SU-DHL-6 (cell line): ENCODE data around the gene COL16A1.

Source experiments
- H2AFZ ChIP-seq: fragments of 200-600 bp; sonication (generic); 2 replicates; pipeline ENCODE4 v1.6.1; 2014; ENCODE audit warnings: low read depth, mild to moderate bottlenecking, moderate library complexity, mixed read lengths, antibody characterized with exemption, low read length; ENCODE audit not compliant: severe bottlenecking
- H3F3A ChIP-seq: fragments of 200-600 bp; shearing (Covaris generic); 2 replicates; pipeline ENCODE4 v1.6.0; 2016; ENCODE audit warnings: antibody characterized with exemption, mild to moderate bottlenecking; ENCODE audit not compliant: insufficient read depth
- H3K27ac ChIP-seq: fragments of 200-600 bp; sonication (generic); 2 replicates; pipeline ENCODE4 v1.5.1; 2016; ENCODE audit warnings: low read depth, mild to moderate bottlenecking, low read length, moderate library complexity, mixed read lengths
- H3K27me3 ChIP-seq: fragments of 200-600 bp; sonication (generic), shearing (Covaris generic); 2 replicates; pipeline ENCODE4 v1.6.0; 2014; ENCODE audit warnings: mild to moderate bottlenecking, low read length
- H3K36me3 ChIP-seq: fragments of 200-600 bp; sonication (generic); 2 replicates; pipeline ENCODE4 v1.6.1; 2014; ENCODE audit warnings: mild to moderate bottlenecking, low read length, mixed read lengths
- H3K4me2 ChIP-seq: fragments of 300-600, 200-600 bp; shearing (Covaris generic), sonication (generic); 2 replicates; pipeline ENCODE4 v1.6.0; 2014; ENCODE audit warnings: low read length, low read depth, mild to moderate bottlenecking; ENCODE audit not compliant: poor library complexity, severe bottlenecking
- H3K4me3 ChIP-seq: fragments of 200-600 bp; sonication (generic); 2 replicates; pipeline ENCODE4 v1.5.1; 2014; ENCODE audit warnings: antibody characterized with exemption, low read length, mild to moderate bottlenecking, mixed read lengths; ENCODE audit not compliant: insufficient read depth, poor library complexity, severe bottlenecking
- H3K79me2 ChIP-seq: fragments of 200-600 bp; sonication (generic); 2 replicates; pipeline ENCODE4 v1.6.1; 2014; ENCODE audit warnings: mild to moderate bottlenecking, low read length, moderate library complexity; ENCODE audit not compliant: insufficient read depth
- H3K9ac ChIP-seq: fragments of 200-600 bp; sonication (generic); 2 replicates; pipeline ENCODE4 v1.7.0; 2014; ENCODE audit warnings: mild to moderate bottlenecking, low read length
- H3K9me2 ChIP-seq: fragments of 200-600 bp; sonication (generic); replicated peaks from 2 replicates; pipeline ENCODE4 v1.6.1; 2014; ENCODE audit warnings: low read length; ENCODE audit not compliant: insufficient read depth
- H3K9me3 ChIP-seq: fragments of 200-600 bp; sonication (generic); 2 replicates; pipeline ENCODE4 v1.6.1; 2014; ENCODE audit warnings: low read length, mixed read lengths; ENCODE audit not compliant: insufficient read depth
- H4K20me1 ChIP-seq: fragments of 200-600 bp; sonication (generic); 2 replicates; pipeline ENCODE4 v1.6.1; 2014; ENCODE audit warnings: low read depth, mild to moderate bottlenecking, antibody characterized with exemption, low read length, moderate library complexity, mixed read lengths
- CTCF ChIP-seq: fragments of 200-600 bp; sonication (generic); IDR thresholded peaks from one replicate; pipeline ENCODE4 v1.5.1; 2017; ENCODE audit warnings: antibody characterized with exemption, mild to moderate bottlenecking, low read length, moderate library complexity; ENCODE audit not compliant: insufficient read depth, poor library complexity, severe bottlenecking
- EZH2phosphoT487 ChIP-seq: fragments of 200-600 bp; sonication (generic), shearing (Covaris generic); conservative IDR thresholded peaks from 2 replicates; pipeline ENCODE4 v1.6.1; 2018; ENCODE audit warnings: mild to moderate bottlenecking, antibody characterized with exemption, low read length, moderate library complexity, mixed read lengths

COL16A1 gene

GRCh38 chr1:31726715-31727114 lies 22.9 kb upstream of the COL16A1 start:
- no peak for TF ChIP-seq CTCF
- no peak for TF ChIP-seq EZH2phosphoT487
- no peaks in the 10 kb centered on the region for H3K36me3 ChIP-seq
- H3K27me3 ChIP-seq: no peaks in the 10 kb centered on the region
- no peak overlapping the region for H3K9ac ChIP-seq
- no peak overlapping the region for H3K27ac ChIP-seq
- H3F3A ChIP-seq: no peaks in the 10 kb centered on the region
- H3K4me3 ChIP-seq: no peak overlapping the region
- H3K9me3 ChIP-seq: no peaks in the 10 kb centered on the region
- H3K79me2 ChIP-seq: no peaks in the 10 kb centered on the region
- no peaks in the 10 kb centered on the region for H3K9me2 ChIP-seq
- H2AFZ ChIP-seq: no peak overlapping the region
- H3K4me2 ChIP-seq: no peak overlapping the region
- no peaks in the 10 kb centered on the region for H4K20me1 ChIP-seq

GRCh38 chr1:31725777-31726535 lies 22.1 kb upstream of the COL16A1 start:
- Histone ChIP-seq H3K27ac (no peak overlapping the region), H3K9ac (no peak overlapping the region), H4K20me1 (no peaks in the 10 kb centered on the region), H3K9me2 (no peaks in the 10 kb centered on the region), H2AFZ (no peak overlapping the region), H3K4me3 (no peak overlapping the region), H3K27me3 (no peaks in the 10 kb centered on the region), H3K9me3 (no peaks in the 10 kb centered on the region), H3K4me2 (no peak overlapping the region), H3K79me2 (no peaks in the 10 kb centered on the region), H3F3A (no peaks in the 10 kb centered on the region), H3K36me3 (no peaks in the 10 kb centered on the region)
- TF ChIP-seq EZH2phosphoT487 (no peak), CTCF (no peak)

- H3K4me2 ChIP-seq: no peak overlapping the region
- no peaks in the 10 kb centered on the region for H3K9me2 ChIP-seq
- no peak overlapping the region for H3K27ac ChIP-seq
- H3K9ac ChIP-seq: no peak overlapping the region
- no peak overlapping the region for H3K4me3 ChIP-seq
- H3F3A ChIP-seq: no peaks in the 10 kb centered on the region
- TF ChIP-seq EZH2phosphoT487 (no peak), CTCF (no peak)
- no peaks in the 10 kb centered on the region for H3K27me3 ChIP-seq
- H3K79me2 ChIP-seq: no peaks in the 10 kb centered on the region
- H3K36me3 ChIP-seq: no peaks in the 10 kb centered on the region
- H3K9me3 ChIP-seq: no peaks in the 10 kb centered on the region
- no peaks in the 10 kb centered on the region for H4K20me1 ChIP-seq
- no peak overlapping the region for H2AFZ ChIP-seq
Measured at GRCh38 chr1:31725134-31725533, 21.3 kb upstream of the COL16A1 start.
